ENCODE data around the gene KCTD18.

Gene KCTD18

GRCh38 chr2:200454927-200455801 is 54.7 kb downstream of the KCTD18 start:
- no peak for DNase-seq

GRCh38 chr2:200453853-200454534 is 55.9 kb downstream of the KCTD18 start:
- DNase-seq, result no peak

- DNase-seq, result no peak
Observed at GRCh38 chr2:200453142-200453852, 56.6 kb downstream of the KCTD18 start.

GRCh38 chr2:200452377-200452776 is 57.5 kb downstream of the KCTD18 start:
- DNase-seq, result no peak

- no peak for DNase-seq
Observed at GRCh38 chr2:200451511-200451910, 58.4 kb downstream of the KCTD18 start.

GRCh38 chr2:200450288-200450687 is 59.6 kb downstream of the KCTD18 start:
- DNase-seq, result no peak

GRCh38 chr2:200449149-200449548 is 60.7 kb downstream of the KCTD18 start:
- DNase-seq, result no peak

GRCh38 chr2:200448455-200448854 is 61.4 kb downstream of the KCTD18 start:
- no peak for DNase-seq

GRCh38 chr2:200447139-200447855 is 62.6 kb downstream of the KCTD18 start:
- no peak for DNase-seq

GRCh38 chr2:200446612-200447011 is 63.3 kb downstream of the KCTD18 start:
- no peak for DNase-seq

GRCh38 chr2:200445284-200445683 is 64.6 kb downstream of the KCTD18 start:
- no peak for DNase-seq

- DNase-seq, result no peak
Observed at GRCh38 chr2:200444530-200444929, 65.3 kb downstream of the KCTD18 start.

- DNase-seq, result no peak
Observed at GRCh38 chr2:200443916-200444315, 66.0 kb downstream of the KCTD18 start.

- no peak for DNase-seq
Observed at GRCh38 chr2:200443376-200443775, 66.5 kb downstream of the KCTD18 start.

GRCh38 chr2:200442471-200442870 is 67.4 kb downstream of the KCTD18 start:
- no peak for DNase-seq

GRCh38 chr2:200439981-200440380 is 69.9 kb downstream of the KCTD18 start:
- DNase-seq, result no peak
